GM23248 (cell line): ENCODE results near the gene CACNB4.

Experiments used
- EZH2 ChIP-seq: fragments of 200-600 bp; sonication (generic); IDR thresholded peaks from 2 replicates; pipeline ENCODE4 v1.6.1; 2018; ENCODE audit warnings: antibody characterized with exemption, mild to moderate bottlenecking; ENCODE audit not compliant: insufficient read depth, poor library complexity, severe bottlenecking
- EZH2phosphoT487 ChIP-seq: fragments of 200-600 bp; sonication (generic); IDR thresholded peaks from 2 replicates; pipeline ENCODE4 v1.6.1; 2018; ENCODE audit warnings: antibody characterized with exemption, moderate library complexity, mild to moderate bottlenecking, low read depth; ENCODE audit not compliant: insufficient read depth

DNA sequence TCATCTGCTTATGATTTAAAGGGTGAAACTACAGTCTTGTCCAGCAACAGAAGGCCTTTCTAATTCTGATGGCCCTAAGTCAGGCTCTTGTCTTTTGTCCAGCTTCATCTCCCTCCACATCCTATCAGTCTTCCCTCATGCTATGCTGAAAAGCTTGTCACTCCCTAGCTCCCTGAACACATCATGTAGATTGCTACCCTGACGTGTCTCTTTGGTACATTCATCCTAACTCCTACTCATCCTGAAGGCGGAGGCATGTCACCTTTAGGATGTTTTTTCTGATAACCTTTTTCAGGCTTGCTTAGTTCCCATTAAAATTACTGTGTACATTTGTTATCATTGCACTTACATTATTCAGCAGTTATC is 192.2 kb downstream of the CACNB4 start:
- TF ChIP-seq EZH2phosphoT487 (no peak), EZH2 (no peak)
